Measurements from ENCODE around the gene CDKL5.

CDKL5 gene

GRCh38 chrX:18650662-18651061 is 225.3 kb downstream of the CDKL5 start:
- Histone ChIP-seq H3K4me1 (ENCODE audit: insufficient read depth, low read length) (no peaks in the 10 kb centered on the region), H3K79me2 (ENCODE audit: insufficient read depth, low read length) (no peaks in the 10 kb centered on the region), H2AFZ (ENCODE audit: low read depth, low read length) (no peak overlapping the region), H3K4me2 (ENCODE audit: insufficient read depth, low read length) (no peak overlapping the region), H3K27ac (ENCODE audit: low read length) (no peak overlapping the region), H3K9me3 (ENCODE audit: insufficient read depth, low read length, severe bottlenecking) (no peaks in the 10 kb centered on the region), H3K4me3 (ENCODE audit: low read depth in 1 of 2, low read length in 2 of 2) (no peak overlapping the region), H3K9ac (ENCODE audit: low read depth, low read length) (no peak overlapping the region), H4K20me1 (ENCODE audit: insufficient read depth, low read length) (no peaks in the 10 kb centered on the region), H3K27me3 (ENCODE audit: insufficient read depth, low read length, poor library complexity) (no peaks in the 10 kb centered on the region), H3K36me3 (ENCODE audit: insufficient read depth, low read length) (no peaks in the 10 kb centered on the region)
- TF ChIP-seq, protein P1, sequence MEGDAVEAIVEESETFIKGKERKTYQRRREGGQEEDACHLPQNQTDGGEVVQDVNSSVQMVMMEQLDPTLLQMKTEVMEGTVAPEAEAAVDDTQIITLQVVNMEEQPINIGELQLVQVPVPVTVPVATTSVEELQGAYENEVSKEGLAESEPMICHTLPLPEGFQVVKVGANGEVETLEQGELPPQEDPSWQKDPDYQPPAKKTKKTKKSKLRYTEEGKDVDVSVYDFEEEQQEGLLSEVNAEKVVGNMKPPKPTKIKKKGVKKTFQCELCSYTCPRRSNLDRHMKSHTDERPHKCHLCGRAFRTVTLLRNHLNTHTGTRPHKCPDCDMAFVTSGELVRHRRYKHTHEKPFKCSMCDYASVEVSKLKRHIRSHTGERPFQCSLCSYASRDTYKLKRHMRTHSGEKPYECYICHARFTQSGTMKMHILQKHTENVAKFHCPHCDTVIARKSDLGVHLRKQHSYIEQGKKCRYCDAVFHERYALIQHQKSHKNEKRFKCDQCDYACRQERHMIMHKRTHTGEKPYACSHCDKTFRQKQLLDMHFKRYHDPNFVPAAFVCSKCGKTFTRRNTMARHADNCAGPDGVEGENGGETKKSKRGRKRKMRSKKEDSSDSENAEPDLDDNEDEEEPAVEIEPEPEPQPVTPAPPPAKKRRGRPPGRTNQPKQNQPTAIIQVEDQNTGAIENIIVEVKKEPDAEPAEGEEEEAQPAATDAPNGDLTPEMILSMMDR (IDR thresholded peaks at IDR 0.05; ENCODE audit: borderline replicate concordance, extremely low read depth, low read length, poor library complexity, severe bottlenecking), result no peak
- TF ChIP-seq EZH2 (IDR thresholded peaks at IDR 0.05; ENCODE audit: borderline replicate concordance, low read depth, low read length, severe bottlenecking), result no peak
- ATAC-seq (ENCODE audit: insufficient read depth, low read depth), result no peak
- no peak for DNase-seq

GRCh38 chrX:18652636-18653035 is 227.2 kb downstream of the CDKL5 start:
- Histone ChIP-seq H3K79me2 (ENCODE audit: insufficient read depth, low read length) (no peaks in the 10 kb centered on the region), H3K4me3 (ENCODE audit: low read depth in 1 of 2, low read length in 2 of 2) (no peak overlapping the region), H3K9ac (ENCODE audit: low read depth, low read length) (no peak overlapping the region), H3K27me3 (ENCODE audit: insufficient read depth, low read length, poor library complexity) (no peaks in the 10 kb centered on the region), H3K4me2 (ENCODE audit: insufficient read depth, low read length) (no peak overlapping the region), H3K27ac (ENCODE audit: low read length) (no peak overlapping the region), H3K4me1 (ENCODE audit: insufficient read depth, low read length) (no peaks in the 10 kb centered on the region), H3K36me3 (ENCODE audit: insufficient read depth, low read length) (no peaks in the 10 kb centered on the region), H3K9me3 (ENCODE audit: insufficient read depth, low read length, severe bottlenecking) (no peaks in the 10 kb centered on the region), H4K20me1 (ENCODE audit: insufficient read depth, low read length) (no peaks in the 10 kb centered on the region), H2AFZ (ENCODE audit: low read depth, low read length) (no peak overlapping the region)
- no peak for DNase-seq
- no peak for ATAC-seq (ENCODE audit: insufficient read depth, low read depth)
- TF ChIP-seq, protein P1 (IDR thresholded peaks at IDR 0.05; ENCODE audit: borderline replicate concordance, extremely low read depth, low read length, poor library complexity, severe bottlenecking), result no peak
- TF ChIP-seq EZH2 (IDR thresholded peaks at IDR 0.05; ENCODE audit: borderline replicate concordance, low read depth, low read length, severe bottlenecking), result no peak

- Histone ChIP-seq H3K27ac (ENCODE audit: low read length) (no peak overlapping the region), H4K20me1 (ENCODE audit: insufficient read depth, low read length) (no peaks in the 10 kb centered on the region), H3K4me3 (ENCODE audit: low read depth in 1 of 2, low read length in 2 of 2) (no peak overlapping the region), H3K36me3 (ENCODE audit: insufficient read depth, low read length) (no peaks in the 10 kb centered on the region), H3K9me3 (ENCODE audit: insufficient read depth, low read length, severe bottlenecking) (no peaks in the 10 kb centered on the region), H2AFZ (ENCODE audit: low read depth, low read length) (no peak overlapping the region), H3K4me1 (ENCODE audit: insufficient read depth, low read length) (no peaks in the 10 kb centered on the region), H3K27me3 (ENCODE audit: insufficient read depth, low read length, poor library complexity) (no peaks in the 10 kb centered on the region), H3K9ac (ENCODE audit: low read depth, low read length) (no peak overlapping the region), H3K79me2 (ENCODE audit: insufficient read depth, low read length) (no peaks in the 10 kb centered on the region), H3K4me2 (ENCODE audit: insufficient read depth, low read length) (no peak overlapping the region)
- no peak for DNase-seq
- TF ChIP-seq, protein P1 (IDR thresholded peaks at IDR 0.05; ENCODE audit: borderline replicate concordance, extremely low read depth, low read length, poor library complexity, severe bottlenecking), result no peak
- TF ChIP-seq EZH2 (IDR thresholded peaks at IDR 0.05; ENCODE audit: borderline replicate concordance, low read depth, low read length, severe bottlenecking), result no peak
- ATAC-seq (ENCODE audit: insufficient read depth, low read depth), result no peak
Measured at GRCh38 chrX:18654875-18655836, 229.7 kb downstream of the CDKL5 start.
